NCI-H128 (cell line): ENCODE measurements around the gene ZNF789.
A peak's percentile ranks its signal among the peaks of the same experiment; 100 is the strongest.
"Not testable (repeated sequence)": the region's sequence is repeated elsewhere in the genome, so short reads cannot be mapped to it uniquely, and the experiment has no call there.

ENCODE experiments used
- DNase-seq: peaks from one replicate; lab custom pipeline; 2025; ENCODE audit not compliant: unreplicated experiment; lab: John Stamatoyannopoulos, UW

ZNF789 gene

DNA sequence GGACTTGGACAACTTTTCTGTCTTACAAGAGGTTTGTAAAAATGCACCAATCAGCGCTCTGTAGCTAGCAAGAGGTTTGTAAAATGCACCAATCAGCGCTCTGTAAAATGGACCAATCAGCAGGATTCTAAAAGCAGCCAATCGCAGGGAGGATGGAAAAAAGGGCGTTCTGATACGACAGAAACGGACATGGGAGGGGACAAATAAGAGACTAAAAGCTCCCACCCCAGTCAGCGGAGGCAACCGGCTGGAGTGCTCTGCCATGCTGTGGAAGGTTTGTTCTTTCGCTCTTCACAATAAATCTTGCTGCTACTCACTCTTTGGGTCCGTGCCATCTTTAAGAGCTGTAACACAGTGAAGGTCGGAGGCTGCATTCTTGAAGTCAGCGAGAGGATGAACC is 28.5 kb downstream of the ZNF789 start:
- not testable (repeated sequence) for DNase-seq

DNA sequence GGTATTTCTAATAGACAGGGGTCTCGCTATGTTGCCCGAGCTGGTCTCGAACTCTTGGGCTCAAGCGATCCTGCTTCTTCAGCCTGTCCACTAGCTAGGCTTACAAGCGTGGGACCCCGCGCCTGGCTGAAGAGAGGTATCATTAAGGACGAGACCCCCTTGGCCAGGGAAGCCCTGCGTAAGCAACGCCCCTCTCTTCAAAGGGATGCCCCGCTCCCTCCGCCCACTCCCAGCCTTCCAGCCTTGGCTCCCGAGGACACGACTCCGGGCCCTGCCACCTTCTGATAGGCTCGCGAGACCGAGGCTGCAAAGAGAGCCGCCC is 31.6 kb downstream of the ZNF789 start:
- DNase-seq, result peak; percentile 92

DNA sequence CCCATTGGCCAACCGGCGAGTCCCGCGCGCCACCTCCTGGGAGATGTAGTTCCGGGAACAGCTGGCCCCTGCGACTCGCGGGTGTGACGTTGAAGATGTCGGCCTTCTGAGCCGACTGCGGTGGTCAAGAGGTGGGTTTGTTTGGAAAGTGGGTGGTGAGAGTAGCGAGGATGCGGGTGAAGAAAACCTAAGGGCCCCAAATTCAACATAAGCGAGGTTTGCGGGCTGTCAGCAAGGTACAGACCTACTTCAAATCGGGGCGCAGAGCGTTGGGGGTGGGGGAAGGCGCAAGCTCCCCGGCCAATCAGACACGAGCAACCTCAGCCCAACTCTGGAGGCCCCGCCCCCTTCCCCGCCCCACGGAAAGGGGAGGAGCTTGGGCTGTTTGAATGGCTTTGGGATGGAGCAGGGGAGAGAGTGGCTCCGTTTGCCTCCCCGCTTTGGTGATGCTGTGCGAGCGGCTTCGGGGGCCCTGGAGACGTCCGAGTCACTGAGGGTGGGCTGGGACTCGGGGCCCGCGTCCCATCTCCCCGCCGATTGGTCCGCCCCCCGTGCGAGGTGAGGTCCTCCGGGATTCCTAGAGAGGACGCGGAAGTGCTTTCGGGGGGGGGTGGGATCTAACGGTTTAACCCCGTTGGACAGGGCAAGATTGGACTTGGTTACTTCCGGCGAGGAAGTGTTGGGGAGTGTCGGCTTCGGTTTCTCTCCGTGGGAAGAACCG is 32.1 kb downstream of the ZNF789 start, which contains the start of gene ZKSCAN5:
Gene ZKSCAN5 (plus strand): TSS at position 60 of the 721 bp plus-strand sequence. CDS start 1,383 bp downstream, outside the sequence.
- DNase-seq, result peak; percentile 84

DNA sequence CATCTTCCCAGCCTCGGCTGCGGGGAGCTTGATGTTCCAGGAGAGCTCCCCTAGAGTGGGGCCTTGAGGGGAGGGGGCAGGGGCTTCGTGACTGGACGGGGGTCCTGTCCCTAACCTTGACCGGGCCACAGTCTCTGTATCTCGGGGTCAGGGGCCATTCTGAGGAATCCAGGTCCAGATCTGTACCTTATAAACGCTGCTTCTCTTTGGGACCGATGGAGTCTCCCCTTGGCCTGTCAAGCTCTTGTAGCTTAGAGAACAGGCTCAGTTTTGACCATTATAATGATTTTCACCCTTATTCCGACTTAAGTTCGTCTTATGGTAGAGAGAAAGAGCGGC is 32.6 kb downstream of the ZNF789 start:
- no peak for DNase-seq

DNA sequence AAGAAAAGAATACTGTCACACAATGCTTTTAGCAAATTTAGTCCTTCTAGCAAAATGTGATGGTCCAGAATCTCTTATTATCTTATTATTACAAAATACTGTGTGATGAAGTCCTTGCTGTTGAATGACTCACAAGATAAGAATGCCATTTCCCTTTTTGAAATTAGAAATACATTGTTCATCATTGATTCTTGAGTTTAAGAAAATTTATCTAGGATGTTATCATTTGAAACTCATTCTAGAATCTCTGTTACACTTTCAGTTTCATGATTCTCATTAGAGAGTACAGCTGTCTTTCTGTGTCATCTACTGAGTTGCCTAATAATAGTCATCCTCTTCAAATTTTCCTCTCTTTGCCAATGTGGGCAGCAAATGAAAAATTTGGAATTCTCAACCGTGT is 41.4 kb downstream of the ZNF789 start:
- no peak for DNase-seq

DNA sequence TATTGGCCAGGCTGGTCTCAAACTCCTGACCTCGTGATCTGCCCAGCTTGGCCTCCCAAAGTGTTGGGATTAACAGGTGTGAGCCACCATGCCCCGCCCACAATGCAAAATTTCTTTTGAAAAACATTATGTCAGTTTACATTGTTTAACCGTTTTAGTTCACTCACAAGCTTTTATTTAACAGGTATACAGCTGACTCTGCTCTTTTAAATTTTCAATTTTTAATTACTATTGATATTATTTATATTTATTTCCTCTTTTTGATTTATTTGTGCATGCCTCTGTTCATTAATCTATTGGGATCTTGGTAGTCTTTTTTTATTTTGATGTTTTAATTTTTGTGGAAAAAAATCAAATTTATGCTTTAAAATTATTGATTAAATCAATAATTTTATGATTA is 48.7 kb downstream of the ZNF789 start:
- no peak for DNase-seq

DNA sequence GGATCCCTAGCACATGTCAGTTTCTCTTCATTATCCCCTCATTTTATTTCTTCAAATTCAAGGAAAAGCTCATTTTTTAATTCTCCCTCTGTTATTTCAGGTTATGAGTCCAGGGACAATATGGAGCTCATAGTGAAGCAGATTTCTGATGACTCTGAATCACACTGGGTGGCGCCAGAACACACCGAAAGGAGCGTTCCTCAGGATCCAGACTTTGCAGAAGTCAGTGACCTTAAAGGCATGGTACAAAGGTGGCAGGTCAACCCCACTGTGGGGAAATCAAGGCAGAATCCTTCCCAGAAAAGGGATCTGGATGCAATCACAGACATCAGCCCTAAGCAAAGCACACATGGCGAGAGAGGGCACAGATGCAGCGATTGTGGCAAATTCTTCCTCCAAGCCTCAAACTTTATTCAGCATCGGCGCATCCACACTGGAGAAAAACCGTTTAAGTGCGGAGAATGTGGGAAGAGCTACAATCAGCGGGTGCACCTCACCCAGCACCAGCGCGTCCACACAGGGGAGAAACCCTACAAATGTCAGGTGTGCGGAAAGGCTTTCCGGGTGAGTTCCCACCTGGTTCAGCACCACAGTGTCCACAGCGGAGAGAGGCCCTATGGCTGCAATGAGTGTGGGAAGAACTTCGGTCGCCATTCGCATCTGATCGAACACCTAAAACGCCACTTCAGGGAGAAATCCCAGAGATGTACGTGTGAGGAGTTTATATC is 53.2 kb downstream of the ZNF789 start:
- no peak for DNase-seq

DNA sequence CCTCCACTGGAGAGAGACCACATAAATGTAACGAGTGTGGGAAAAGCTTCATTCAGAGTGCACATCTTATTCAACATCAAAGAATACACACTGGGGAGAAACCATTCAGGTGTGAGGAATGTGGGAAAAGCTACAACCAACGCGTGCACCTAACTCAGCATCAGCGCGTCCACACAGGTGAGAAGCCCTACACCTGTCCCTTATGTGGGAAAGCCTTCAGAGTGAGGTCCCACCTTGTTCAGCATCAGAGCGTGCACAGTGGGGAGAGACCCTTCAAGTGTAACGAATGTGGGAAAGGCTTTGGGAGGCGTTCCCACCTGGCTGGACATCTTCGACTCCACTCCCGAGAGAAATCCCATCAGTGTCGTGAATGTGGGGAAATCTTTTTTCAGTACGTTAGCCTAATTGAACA is 58.7 kb downstream of the ZNF789 start:
- DNase-seq, result no peak

DNA sequence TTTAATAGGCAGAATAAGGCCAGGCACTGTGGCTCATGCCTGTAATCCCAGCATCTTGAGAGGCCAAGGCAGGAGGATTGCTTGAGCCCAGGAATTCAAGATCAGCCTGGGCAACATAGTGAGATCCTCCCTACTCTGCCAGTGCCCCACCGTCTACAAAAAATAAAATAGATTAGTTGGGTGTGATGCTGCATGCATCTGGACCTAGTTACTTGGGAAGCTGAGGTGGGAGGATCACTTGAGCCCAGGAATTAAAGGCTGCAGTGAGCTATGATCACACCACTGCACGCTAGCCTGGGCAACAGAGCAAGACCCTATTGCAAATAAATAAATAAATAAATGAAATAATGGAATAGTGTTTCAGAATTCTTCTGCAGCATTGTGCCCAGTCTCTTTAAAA is 63.0 kb downstream of the ZNF789 start:
- no peak for DNase-seq
